WTC11 (cell line): Measurements from ENCODE around the gene NRXN2. TPM values are rescaled to one million over a fixed set of nuclear protein-coding genes. Genes with fewer than 3 reads are reported as not detected.

Source experiments
- ATAC-seq: fragments of 200-7000 bp; cut with Tn5 transposase; 2 replicates; pipeline ENCODE4 v1.10.0; 2021; ENCODE audit warnings: mild to moderate bottlenecking, moderate library complexity
- CTCF ChIA-PET: fragments of 300-600 bp; sonication (Branson Sonifier 250); formaldehyde crosslinking; loops from one replicate; lab custom pipeline; 2021; ENCODE audit warnings: antibody characterized with exemption; lab: Charles Lee
- POLR2A ChIA-PET: fragments of 350-600 bp; sonication (Branson Sonifier 250); formaldehyde crosslinking; loops from one replicate; lab custom pipeline; 2021; ENCODE audit warnings: antibody characterized with exemption; lab: Charles Lee
- DNase-seq: peaks from one replicate; pipeline ENCODE4 v3.0.0; 2021; ENCODE audit warnings: low spot score
- H3K27ac Mint-ChIP-seq: 2 replicates; pipeline ENCODE4 v1.8.0; 2021; ENCODE audit warnings: mixed read lengths
- H3K27me3 Mint-ChIP-seq: 2 replicates; pipeline ENCODE4 v1.8.0; 2021; ENCODE audit warnings: low read depth, mild to moderate bottlenecking, moderate library complexity, mixed read lengths
- H3K36me3 Mint-ChIP-seq: 2 replicates; pipeline ENCODE4 v1.8.0; 2021; ENCODE audit warnings: mixed read lengths
- H3K4me1 Mint-ChIP-seq: 2 replicates; pipeline ENCODE4 v1.8.0; 2022; ENCODE audit warnings: mixed read lengths
- H3K4me3 Mint-ChIP-seq: 2 replicates; pipeline ENCODE4 v1.8.0; 2021; ENCODE audit warnings: mild to moderate bottlenecking, moderate library complexity, mixed read lengths
- H3K9me3 Mint-ChIP-seq: 2 replicates; pipeline ENCODE4 v1.8.0; 2021; ENCODE audit warnings: mixed read lengths
- AFF4 ChIP-seq: sonication (generic); formaldehyde crosslinking; IDR thresholded peaks from 2 replicates; pipeline ENCODE4 v1.8.1; 2023; ENCODE audit warnings: mild to moderate bottlenecking, missing genetic modification reagents, borderline replicate concordance
- ARID4B ChIP-seq: sonication (generic); formaldehyde crosslinking; IDR thresholded peaks from 2 replicates; pipeline ENCODE4 v1.8.0; 2023; ENCODE audit warnings: missing genetic modification reagents, mild to moderate bottlenecking, borderline replicate concordance
- CREM ChIP-seq: sonication (generic); formaldehyde crosslinking; IDR thresholded peaks from 2 replicates; pipeline ENCODE4 v1.8.1; 2022; ENCODE audit warnings: mild to moderate bottlenecking, missing genetic modification reagents, moderate library complexity
- JUN ChIP-seq: sonication (generic); formaldehyde crosslinking; IDR thresholded peaks from 2 replicates; pipeline ENCODE4 v1.8.0; 2023; ENCODE audit warnings: mild to moderate bottlenecking, missing genetic modification reagents
- MXD4 ChIP-seq: fragments of 250-450 bp; sonication (Bioruptor Pico); IDR thresholded peaks from 2 replicates; pipeline ENCODE4 v1.8.0; 2021; ENCODE audit warnings: mild to moderate bottlenecking, moderate library complexity, borderline replicate concordance
- PRDM15 ChIP-seq: sonication (generic); formaldehyde crosslinking; IDR thresholded peaks from 2 replicates; pipeline ENCODE4 v1.8.0; 2022; ENCODE audit warnings: missing genetic modification reagents
- SOX15 ChIP-seq: fragments of 250-450 bp; sonication (Bioruptor Pico); IDR thresholded peaks from 2 replicates; pipeline ENCODE4 v1.9.0; 2021; ENCODE audit warnings: mild to moderate bottlenecking
- ZNF121 ChIP-seq: sonication (generic); formaldehyde crosslinking; IDR thresholded peaks from 2 replicates; pipeline ENCODE4 v1.8.0; 2023; ENCODE audit warnings: missing genetic modification reagents
- ZNF281 ChIP-seq: sonication (generic); formaldehyde crosslinking; IDR thresholded peaks from 2 replicates; pipeline ENCODE4 v1.8.0; 2023; ENCODE audit warnings: mild to moderate bottlenecking, missing genetic modification reagents
- total RNA-seq: library from RNA; stranded (reverse); gene quantifications from 3 replicates; pipeline ENCODE4 v1.2.3, GENCODE V29; 2021

Gene NRXN2
- total RNA-seq, 1 experiment from 2014 or later: 8.6 TPM

GRCh38 chr11:64754919-64755662 lies 32.1 kb upstream of the NRXN2 start:
- POLR2A ChIA-PET: no interaction called here
- CTCF ChIA-PET: interaction anchor here (1.0 to 4.9 kb wide), 2 partner anchors 10 to 11 kb away, joined by 3 to 30 read pairs; partner anchors contain the start of gene RASGRP2

More at GRCh38 chr11:64754919-64755662, 32.1 kb upstream of the NRXN2 start:
- ATAC-seq (no peak), DNase-seq (no peak)
- H3K9me3 Mint-ChIP-seq: no peaks in the 10 kb centered on the region
- TF ChIP-seq ARID4B (CRISPR knock-in tag) (no peak), ZNF281 (no peak), JUN (no peak), AFF4 (CRISPR knock-in tag) (no peak), ZNF121 (CRISPR knock-in tag) (no peak), MXD4 (no peak), SOX15 (CRISPR knock-in tag) (no peak), PRDM15 (no peak), CREM (CRISPR knock-in tag) (no peak)
- no peak overlapping the region for H3K4me3 Mint-ChIP-seq
- H3K4me1 Mint-ChIP-seq: peaks cover 34% of the 10 kb centered on the region
- H3K36me3 Mint-ChIP-seq: no peaks in the 10 kb centered on the region
- H3K27me3 Mint-ChIP-seq: no peaks in the 10 kb centered on the region; the same call in 1 of the 2 replicates
- H3K27ac Mint-ChIP-seq: no peak overlapping the region
